ENCODE measurements around the gene GMEB2.

The GMEB2 gene

DNA sequence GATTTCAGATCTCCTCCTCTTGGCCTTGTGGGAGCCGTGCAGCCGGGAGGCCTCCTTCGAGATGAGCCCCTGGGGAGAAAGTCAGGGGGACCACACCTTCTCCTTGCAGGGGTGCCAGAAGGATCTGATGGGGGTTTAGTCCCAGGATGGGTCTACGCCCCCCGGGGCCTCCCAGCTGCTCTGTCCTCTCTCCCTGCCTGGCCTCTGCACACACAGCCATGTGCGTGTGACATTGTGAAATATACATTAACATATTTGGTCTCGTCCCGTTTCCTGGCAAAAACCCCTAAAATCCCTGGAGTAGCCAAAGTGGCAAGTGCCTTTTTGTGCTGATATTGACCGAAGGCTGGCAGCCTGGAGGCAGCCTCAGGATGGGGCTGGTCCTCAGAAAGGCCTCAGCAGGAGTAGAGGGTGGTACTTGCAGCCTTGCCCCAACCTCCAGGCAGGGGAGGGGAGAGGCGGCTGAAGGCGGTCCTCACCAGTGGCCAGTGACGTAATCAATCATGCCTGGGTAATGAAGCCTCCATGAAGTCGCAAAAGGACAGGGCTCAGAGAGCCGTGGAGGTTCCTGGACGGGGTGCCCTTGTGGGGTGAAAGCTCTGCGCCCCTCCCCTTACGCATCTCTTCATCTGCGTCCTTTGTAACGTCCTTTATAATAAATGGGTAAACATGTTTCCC lies 47.7 kb downstream of the GMEB2 start:
- Histone ChIP-seq H3K27me3 (ENCODE audit: control insufficient read depth in 3 of 3, insufficient read depth in 3 of 3, low read depth in 1 of 3, low read length in 3 of 3) (no peaks in the 10 kb centered on the region), H2BK120ac (ENCODE audit: low read depth, low read length) (no peak overlapping the region), H3K23ac (ENCODE audit: low read depth, low read length, poor library complexity) (no peak overlapping the region), H2AK5ac (ENCODE audit: low read depth, low read length) (no peak overlapping the region), H3K4me2 (ENCODE audit: insufficient read depth, low read length, poor library complexity, severe bottlenecking) (no peak overlapping the region), H3K4me3 (ENCODE audit: low read length in 2 of 2) (no peak overlapping the region), H4K91ac (ENCODE audit: low read depth, low read length, poor library complexity) (no peak overlapping the region), H3K36me3 (replicated peaks in 1 of 2; ENCODE audit: control insufficient read depth in 2 of 2, insufficient read depth in 2 of 2, low read length in 2 of 2) (no peaks in the 10 kb centered on the region), H3K14ac (ENCODE audit: low read length) (peak overlapping the region; percentile 57), H3K4ac (ENCODE audit: low read length) (no peak overlapping the region), H3K18ac (ENCODE audit: low read length) (no peak overlapping the region), H3K79me1 (ENCODE audit: low read depth, low read length) (no peaks in the 10 kb centered on the region), H2BK15ac (ENCODE audit: low read length) (peak overlapping the region; percentile 17), H3K9ac (ENCODE audit: low read depth, low read length, poor library complexity) (no peak overlapping the region), H3K9me3 (replicated peaks in 1 of 2; ENCODE audit: control insufficient read depth in 2 of 2, insufficient read depth in 1 of 2, low read depth in 1 of 2, low read length in 2 of 2) (no peaks in the 10 kb centered on the region), H2BK5ac (ENCODE audit: low read length) (peak overlapping the region; percentile 67), H4K8ac (ENCODE audit: low read depth, low read length) (no peak overlapping the region), H3K4me1 (ENCODE audit: control insufficient read depth in 2 of 2, insufficient read depth in 1 of 2, low read depth in 1 of 2, low read length in 2 of 2) (peaks cover 1 to 11% of the 10 kb centered on the region in 2 donors), H2AFZ (ENCODE audit: low read length) (peak overlapping the region; percentile 53), H3K27ac (replicated peaks; ENCODE audit: low read length) (no peak overlapping the region), H2BK12ac (ENCODE audit: low read length) (no peak overlapping the region)
- WGBS, 2 donors (ENCODE audit: extremely low coverage in 2 of 2, insufficient read length in 2 of 2, insufficient replicate concordance in 1 of 2): no CpG with 5 or more reads among the region's 19 CpGs
- DNase-seq (ENCODE audit: low spot score): no peak

DNA sequence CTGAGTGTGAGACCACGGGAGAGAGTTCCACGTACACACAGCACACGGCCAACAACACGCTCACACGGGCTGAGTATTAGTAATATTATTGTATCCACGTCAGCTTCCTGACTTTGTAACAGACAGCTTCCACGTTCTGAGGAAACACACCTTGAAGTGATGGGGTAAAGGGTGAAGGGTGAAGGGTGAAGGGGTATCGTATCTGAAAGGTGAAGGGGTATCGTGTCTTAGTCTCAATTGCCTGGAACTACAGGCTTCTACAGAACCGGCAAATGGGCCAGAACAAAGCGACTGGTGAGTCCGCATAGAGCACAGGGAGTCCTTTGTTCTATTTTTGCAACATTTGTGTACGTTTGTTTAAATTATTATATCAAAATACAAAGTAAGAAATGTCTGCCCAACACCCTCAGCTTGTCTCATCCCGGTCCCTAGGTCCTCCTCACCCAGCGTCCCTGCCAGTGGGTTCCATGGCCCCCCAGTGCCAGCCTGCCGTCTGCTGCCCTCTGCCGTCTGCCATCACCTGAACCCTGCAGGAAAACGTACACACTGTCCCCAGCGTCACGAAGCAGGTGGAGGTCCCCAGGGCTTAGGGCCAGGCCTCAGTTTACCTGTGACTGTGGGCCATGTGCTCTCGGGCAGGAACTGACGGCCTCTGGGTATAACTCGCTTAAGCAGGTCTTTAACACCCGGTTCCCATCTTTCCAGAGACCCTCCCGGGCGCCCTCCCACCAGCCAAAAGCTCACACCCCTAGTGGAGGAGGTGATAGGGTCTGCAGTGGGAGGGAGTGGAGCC lies 48.5 kb downstream of the GMEB2 start:
- no peaks in the 10 kb centered on the region for H3K9me3 ChIP-seq (replicated peaks in 1 of 2; ENCODE audit: control insufficient read depth in 2 of 2, insufficient read depth in 1 of 2, low read depth in 1 of 2, low read length in 2 of 2)
- no peak overlapping the region for H3K4me2 ChIP-seq (ENCODE audit: insufficient read depth, low read length, poor library complexity, severe bottlenecking)
- no peak overlapping the region for H3K4me3 ChIP-seq (ENCODE audit: low read length in 2 of 2)
- no peak overlapping the region for H2BK120ac ChIP-seq (ENCODE audit: low read depth, low read length)
- H2AFZ ChIP-seq (ENCODE audit: low read length): no peak overlapping the region
- no peak overlapping the region for H4K91ac ChIP-seq (ENCODE audit: low read depth, low read length, poor library complexity)
- peak overlapping the region; percentile 17 for H2BK15ac ChIP-seq (ENCODE audit: low read length)
- no peak overlapping the region for H3K9ac ChIP-seq (ENCODE audit: low read depth, low read length, poor library complexity)
- no peak overlapping the region for H3K27ac ChIP-seq (replicated peaks; ENCODE audit: low read length)
- H3K14ac ChIP-seq (ENCODE audit: low read length): no peak overlapping the region
- H4K8ac ChIP-seq (ENCODE audit: low read depth, low read length): no peak overlapping the region
- H3K27me3 ChIP-seq (ENCODE audit: control insufficient read depth in 3 of 3, insufficient read depth in 3 of 3, low read depth in 1 of 3, low read length in 3 of 3): no peaks in the 10 kb centered on the region
- no peaks in the 10 kb centered on the region for H3K79me1 ChIP-seq (ENCODE audit: low read depth, low read length)
- 100% methylated on average over 2 of the region's 26 CpGs; no CpG with 5 or more reads in 1 of the 2 donors for WGBS, 2 donors (ENCODE audit: extremely low coverage in 2 of 2, insufficient read length in 2 of 2, insufficient replicate concordance in 1 of 2)
- H3K36me3 ChIP-seq (replicated peaks in 1 of 2; ENCODE audit: control insufficient read depth in 2 of 2, insufficient read depth in 2 of 2, low read length in 2 of 2): no peaks in the 10 kb centered on the region
- no peak overlapping the region for H2AK5ac ChIP-seq (ENCODE audit: low read depth, low read length)
- H3K4ac ChIP-seq (ENCODE audit: low read length): no peak overlapping the region
- no peak overlapping the region for H3K18ac ChIP-seq (ENCODE audit: low read length)
- H2BK5ac ChIP-seq (ENCODE audit: low read length): peak overlapping the region; percentile 67
- H3K23ac ChIP-seq (ENCODE audit: low read depth, low read length, poor library complexity): no peak overlapping the region
- no peak for DNase-seq (ENCODE audit: low spot score)
- peaks cover 1 to 15% of the 10 kb centered on the region in 2 donors for H3K4me1 ChIP-seq (ENCODE audit: control insufficient read depth in 2 of 2, insufficient read depth in 1 of 2, low read depth in 1 of 2, low read length in 2 of 2)
- no peak overlapping the region for H2BK12ac ChIP-seq (ENCODE audit: low read length)

GRCh38 chr20:63577317-63577894 lies 49.5 kb downstream of the GMEB2 start:
- WGBS, 2 donors (ENCODE audit: extremely low coverage in 2 of 2, insufficient read length in 2 of 2, insufficient replicate concordance in 1 of 2): no CpG with 5 or more reads among the region's 19 CpGs
- no peak for DNase-seq (ENCODE audit: low spot score)
- H3K9me3 ChIP-seq (replicated peaks in 1 of 2; ENCODE audit: control insufficient read depth in 2 of 2, insufficient read depth in 1 of 2, low read depth in 1 of 2, low read length in 2 of 2): no peaks in the 10 kb centered on the region
- H3K4me1 ChIP-seq (ENCODE audit: control insufficient read depth in 2 of 2, insufficient read depth in 1 of 2, low read depth in 1 of 2, low read length in 2 of 2): peaks cover 3 to 18% of the 10 kb centered on the region in 2 donors
- H2AK5ac ChIP-seq (ENCODE audit: low read depth, low read length): no peak overlapping the region
- H3K23ac ChIP-seq (ENCODE audit: low read depth, low read length, poor library complexity): no peak overlapping the region
- H3K79me1 ChIP-seq (ENCODE audit: low read depth, low read length): peaks cover under 1% of the 10 kb centered on the region
- H4K91ac ChIP-seq (ENCODE audit: low read depth, low read length, poor library complexity): no peak overlapping the region
- no peak overlapping the region for H2BK5ac ChIP-seq (ENCODE audit: low read length)
- H2AFZ ChIP-seq (ENCODE audit: low read length): no peak overlapping the region
- no peak overlapping the region for H4K8ac ChIP-seq (ENCODE audit: low read depth, low read length)
- H3K27ac ChIP-seq (replicated peaks; ENCODE audit: low read length): no peak overlapping the region
- no peaks in the 10 kb centered on the region for H3K27me3 ChIP-seq (ENCODE audit: control insufficient read depth in 3 of 3, insufficient read depth in 3 of 3, low read depth in 1 of 3, low read length in 3 of 3)
- H3K4ac ChIP-seq (ENCODE audit: low read length): no peak overlapping the region
- no peak overlapping the region for H3K18ac ChIP-seq (ENCODE audit: low read length)
- H2BK120ac ChIP-seq (ENCODE audit: low read depth, low read length): no peak overlapping the region
- H2BK12ac ChIP-seq (ENCODE audit: low read length): no peak overlapping the region
- no peaks in the 10 kb centered on the region for H3K36me3 ChIP-seq (replicated peaks in 1 of 2; ENCODE audit: control insufficient read depth in 2 of 2, insufficient read depth in 2 of 2, low read length in 2 of 2)
- no peak overlapping the region for H3K4me2 ChIP-seq (ENCODE audit: insufficient read depth, low read length, poor library complexity, severe bottlenecking)
- no peak overlapping the region for H3K14ac ChIP-seq (ENCODE audit: low read length)
- H3K9ac ChIP-seq (ENCODE audit: low read depth, low read length, poor library complexity): no peak overlapping the region
- H2BK15ac ChIP-seq (ENCODE audit: low read length): no peak overlapping the region
- H3K4me3 ChIP-seq (ENCODE audit: low read length in 2 of 2): no peak overlapping the region

- Histone ChIP-seq H3K4me3 (ENCODE audit: low read length in 2 of 2) (no peak overlapping the region), H3K18ac (ENCODE audit: low read length) (no peak overlapping the region), H4K91ac (ENCODE audit: low read depth, low read length, poor library complexity) (no peak overlapping the region), H3K14ac (ENCODE audit: low read length) (no peak overlapping the region), H3K36me3 (replicated peaks in 1 of 2; ENCODE audit: control insufficient read depth in 2 of 2, insufficient read depth in 2 of 2, low read length in 2 of 2) (no peaks in the 10 kb centered on the region), H2BK5ac (ENCODE audit: low read length) (no peak overlapping the region), H3K23ac (ENCODE audit: low read depth, low read length, poor library complexity) (no peak overlapping the region), H2BK15ac (ENCODE audit: low read length) (no peak overlapping the region), H4K8ac (ENCODE audit: low read depth, low read length) (no peak overlapping the region), H2BK120ac (ENCODE audit: low read depth, low read length) (no peak overlapping the region), H2AK5ac (ENCODE audit: low read depth, low read length) (no peak overlapping the region), H3K4me2 (ENCODE audit: insufficient read depth, low read length, poor library complexity, severe bottlenecking) (no peak overlapping the region), H3K79me1 (ENCODE audit: low read depth, low read length) (peaks cover 3% of the 10 kb centered on the region), H2AFZ (ENCODE audit: low read length) (no peak overlapping the region), H3K9me3 (replicated peaks in 1 of 2; ENCODE audit: control insufficient read depth in 2 of 2, insufficient read depth in 1 of 2, low read depth in 1 of 2, low read length in 2 of 2) (no peaks in the 10 kb centered on the region), H3K9ac (ENCODE audit: low read depth, low read length, poor library complexity) (no peak overlapping the region), H3K27ac (replicated peaks; ENCODE audit: low read length) (no peak overlapping the region), H2BK12ac (ENCODE audit: low read length) (no peak overlapping the region), H3K4ac (ENCODE audit: low read length) (no peak overlapping the region), H3K4me1 (ENCODE audit: control insufficient read depth in 2 of 2, insufficient read depth in 1 of 2, low read depth in 1 of 2, low read length in 2 of 2) (peaks cover 3 to 18% of the 10 kb centered on the region in 2 donors), H3K27me3 (ENCODE audit: control insufficient read depth in 3 of 3, insufficient read depth in 3 of 3, low read depth in 1 of 3, low read length in 3 of 3) (no peaks in the 10 kb centered on the region)
- whole genome bisulfite sequencing, 2 donors (ENCODE audit: extremely low coverage in 2 of 2, insufficient read length in 2 of 2, insufficient replicate concordance in 1 of 2): no CpG with 5 or more reads among the region's 7 CpGs
- DNase-seq (ENCODE audit: low spot score): no peak
Observed at GRCh38 chr20:63576311-63576710, 50.6 kb downstream of the GMEB2 start.

Data from neuronal stem cell (in vitro differentiated cells).